HEK293T (cell line): ENCODE data around the gene MYLK.

Source experiments
- BHLHE40 ChIP-seq: fragments of 450-650 bp; IDR thresholded peaks from 2 replicates; pipeline ENCODE4 v1.6.1; 2016; ENCODE audit warnings: mild to moderate bottlenecking, moderate library complexity, borderline replicate concordance
- CTBP1 ChIP-seq: fragments of 450-650 bp; IDR thresholded peaks from 2 replicates; pipeline ENCODE4 v1.6.1; 2016; ENCODE audit warnings: borderline replicate concordance
- FOXA1 ChIP-seq: fragments of 450-650 bp; IDR thresholded peaks from 2 replicates; pipeline ENCODE4 v1.6.1; 2016; ENCODE audit warnings: mild to moderate bottlenecking
- FOXK2 ChIP-seq: fragments of 450-650 bp; IDR thresholded peaks from 2 replicates; pipeline ENCODE4 v1.6.1; 2016; ENCODE audit warnings: mild to moderate bottlenecking
- L3MBTL2 ChIP-seq: fragments of 450-650 bp; conservative IDR thresholded peaks from 2 replicates; pipeline ENCODE4 v1.6.1; 2016; ENCODE audit warnings: mild to moderate bottlenecking
- SP1 ChIP-seq: fragments of 450-650 bp; IDR thresholded peaks from 2 replicates; pipeline ENCODE4 v1.6.1; 2017
- SUZ12 ChIP-seq: fragments of 450-650 bp; IDR thresholded peaks from 2 replicates; pipeline ENCODE4 v1.6.1; 2016; ENCODE audit warnings: mild to moderate bottlenecking
- TARDBP ChIP-seq: fragments of 450-650 bp; IDR thresholded peaks from 2 replicates; pipeline ENCODE4 v1.6.1; 2016
- ZNF384 ChIP-seq: fragments of 450-650 bp; IDR thresholded peaks from 2 replicates; pipeline ENCODE4 v1.6.1; 2016

- TF ChIP-seq FOXK2 (no peak), SUZ12 (no peak), SP1 (no peak), BHLHE40 (no peak), ZNF384 (no peak), FOXA1 (no peak), CTBP1 (no peak), TARDBP (no peak), L3MBTL2 (no peak)
These were observed 133.9 kb downstream of the MYLK start for GRCh38 chr3:123750209-123750608.
